Stimulated activated CD4-positive, alpha-beta T cell treated with anti-CD3 and anti-CD28 coated beads, Interleukin-12 subunit alpha, Interleukin-12 subunit beta, amount 100 ng/mL, for 4 hours (primary cell): ENCODE data around the gene SPPL2B.

Experiments used
- DNase-seq: peaks from one replicate; pipeline ENCODE4 v3.0.0-alpha.2; 2020

SPPL2B gene

GRCh38 chr19:2302319-2303210 lies 25.9 kb upstream of the SPPL2B start:
- DNase-seq, result no peak

GRCh38 chr19:2303211-2303798 lies 25.2 kb upstream of the SPPL2B start:
- no peak for DNase-seq

- no peak for DNase-seq
Observed at GRCh38 chr19:2305452-2306280, 22.8 kb upstream of the SPPL2B start.

DNA sequence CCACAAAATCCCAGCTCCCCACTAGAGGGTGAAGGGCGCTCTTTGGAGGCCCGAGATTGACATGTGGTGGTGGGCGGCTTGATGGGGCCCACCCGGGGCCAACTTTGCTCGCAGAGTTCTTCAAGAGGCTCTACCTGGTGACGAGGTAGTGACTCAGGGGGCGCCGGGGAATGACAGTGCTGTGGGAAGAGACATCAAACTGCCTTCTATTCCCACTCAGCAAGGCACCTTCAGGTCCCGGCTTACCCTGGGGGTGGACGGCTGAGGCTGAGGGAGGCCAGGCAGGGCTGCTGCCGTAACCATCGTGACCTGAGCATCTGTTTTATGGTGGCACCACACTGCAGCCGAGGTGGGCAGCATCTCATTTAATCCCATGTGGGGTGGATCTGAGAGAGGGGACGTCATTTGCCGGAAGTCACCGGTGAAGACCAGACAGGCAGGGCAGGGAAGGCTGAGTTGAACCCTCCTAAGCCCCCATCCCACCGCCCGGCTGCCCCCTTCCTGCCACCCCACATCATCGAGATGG lies 22.1 kb upstream of the SPPL2B start:
- DNase-seq, result no peak

DNA sequence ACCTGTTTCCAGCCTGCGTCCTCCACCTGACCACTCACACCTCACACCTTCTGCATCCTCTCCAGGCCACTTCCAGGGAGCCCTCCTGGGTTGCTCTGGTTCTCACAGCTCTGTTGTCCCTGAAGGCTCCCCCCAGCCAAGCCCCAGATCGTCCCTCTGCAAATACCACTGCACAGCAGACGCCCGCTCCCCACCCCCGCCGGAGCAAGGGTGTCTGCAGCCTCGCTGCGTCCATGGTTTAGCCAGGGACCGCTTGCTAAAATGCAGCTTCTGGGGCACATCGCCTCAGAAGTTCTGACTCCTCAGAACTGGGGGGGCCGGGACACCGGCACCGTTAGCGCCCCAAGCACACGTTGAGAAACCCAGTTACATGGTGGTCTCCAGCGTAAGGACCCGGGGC lies 21.5 kb upstream of the SPPL2B start:
- no peak for DNase-seq

DNA sequence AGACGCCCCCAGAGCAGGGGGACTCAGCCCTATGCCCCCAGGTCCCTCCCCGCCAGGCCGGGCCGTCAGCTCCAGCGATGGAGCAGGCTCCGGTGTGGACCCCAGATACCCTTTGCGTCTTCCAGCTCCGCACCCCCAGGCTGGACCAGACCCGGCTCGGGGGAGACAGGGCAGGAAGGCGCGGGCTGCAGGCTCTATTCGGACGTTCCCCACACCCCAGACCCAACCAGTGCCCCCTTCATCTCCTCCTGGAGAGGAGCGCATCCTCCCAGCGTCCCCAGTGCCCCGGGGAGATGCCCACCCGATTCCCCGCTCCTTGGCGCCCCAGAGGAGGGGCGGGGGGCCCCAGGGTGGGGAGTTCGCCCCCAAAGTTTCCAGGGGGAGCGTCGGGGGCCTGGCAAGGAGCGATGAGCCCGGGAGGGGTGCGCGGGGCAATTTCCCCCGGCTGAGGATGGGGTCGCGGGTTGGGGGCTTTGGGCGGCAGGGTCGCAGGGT lies 20.9 kb upstream of the SPPL2B start:
- DNase-seq, result no peak

- DNase-seq, result no peak
Observed at GRCh38 chr19:2308114-2308556, 20.3 kb upstream of the SPPL2B start, which contains the start of gene LINGO3. LINGO3 (minus strand) TSS chr19:2308154; CDS start chr19:2291776, 16,378 bp downstream.

DNA sequence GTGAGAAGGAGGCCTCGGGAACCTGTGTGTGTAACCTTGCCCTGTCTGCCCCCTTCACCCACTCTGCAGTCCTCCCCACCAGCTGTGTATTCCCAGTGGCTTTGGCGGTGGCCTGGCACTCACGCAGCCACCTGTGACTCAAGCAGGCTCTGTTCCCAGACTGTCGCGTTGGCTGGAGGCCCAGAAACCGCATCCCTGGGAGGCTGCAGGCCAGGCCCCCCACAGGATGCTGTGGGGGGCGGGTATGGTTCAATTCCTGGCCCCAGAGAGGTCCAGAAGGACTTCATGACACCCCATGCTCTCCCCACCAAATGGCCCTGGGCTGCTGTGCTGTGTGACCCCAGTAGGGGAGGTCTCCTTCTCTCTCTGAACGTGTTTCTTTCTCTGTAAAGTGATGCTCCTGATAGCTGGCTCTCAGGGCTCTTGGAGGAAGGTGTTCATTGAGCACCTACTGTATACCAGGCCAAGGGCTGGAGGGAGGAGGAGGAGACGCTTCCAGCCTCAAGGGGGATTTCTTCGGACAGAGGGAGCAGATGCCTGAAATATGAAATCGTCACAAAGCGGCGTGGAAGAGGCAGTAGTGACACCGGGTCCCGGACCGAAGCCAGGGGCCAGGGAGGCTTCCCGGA lies 18.6 kb upstream of the SPPL2B start:
- DNase-seq, result no peak

- no peak for DNase-seq
Observed at GRCh38 chr19:2311093-2311492, 17.4 kb upstream of the SPPL2B start.

DNA sequence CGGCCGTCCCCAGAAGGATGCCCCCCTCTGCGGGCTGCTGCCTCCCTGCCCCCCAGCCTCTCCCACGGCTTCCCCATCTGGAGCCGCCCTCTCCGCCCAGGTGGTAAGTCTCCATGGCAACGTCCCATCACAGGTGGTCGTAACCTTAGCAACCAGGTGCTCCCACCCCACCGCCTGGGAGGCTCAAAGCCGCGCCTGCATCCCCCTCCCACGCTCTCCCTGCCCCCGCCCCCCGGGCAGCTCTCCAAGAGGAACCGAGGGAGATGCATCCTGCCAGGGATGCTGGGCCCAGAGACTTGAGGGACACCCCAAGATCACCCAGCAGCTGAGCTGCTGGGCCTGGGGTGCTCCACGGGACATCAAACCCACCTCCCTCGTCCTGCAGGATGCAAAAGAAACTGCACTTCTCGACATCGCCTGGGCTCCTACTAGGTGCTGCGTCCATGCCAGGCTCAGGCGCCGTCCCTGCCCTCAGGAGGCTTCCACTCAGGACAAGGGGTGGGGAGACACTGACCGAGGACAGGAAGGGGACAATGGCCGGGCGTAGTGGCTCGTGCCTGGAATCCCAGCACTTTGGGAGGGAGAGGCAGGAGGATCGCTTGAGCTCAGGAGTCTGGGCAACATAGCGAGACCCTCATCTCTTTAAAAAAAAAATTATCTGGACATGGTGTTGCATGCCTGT lies 15.5 kb upstream of the SPPL2B start:
- DNase-seq, result no peak

- no peak for DNase-seq
Observed at GRCh38 chr19:2315121-2315817, 13.2 kb upstream of the SPPL2B start.

DNA sequence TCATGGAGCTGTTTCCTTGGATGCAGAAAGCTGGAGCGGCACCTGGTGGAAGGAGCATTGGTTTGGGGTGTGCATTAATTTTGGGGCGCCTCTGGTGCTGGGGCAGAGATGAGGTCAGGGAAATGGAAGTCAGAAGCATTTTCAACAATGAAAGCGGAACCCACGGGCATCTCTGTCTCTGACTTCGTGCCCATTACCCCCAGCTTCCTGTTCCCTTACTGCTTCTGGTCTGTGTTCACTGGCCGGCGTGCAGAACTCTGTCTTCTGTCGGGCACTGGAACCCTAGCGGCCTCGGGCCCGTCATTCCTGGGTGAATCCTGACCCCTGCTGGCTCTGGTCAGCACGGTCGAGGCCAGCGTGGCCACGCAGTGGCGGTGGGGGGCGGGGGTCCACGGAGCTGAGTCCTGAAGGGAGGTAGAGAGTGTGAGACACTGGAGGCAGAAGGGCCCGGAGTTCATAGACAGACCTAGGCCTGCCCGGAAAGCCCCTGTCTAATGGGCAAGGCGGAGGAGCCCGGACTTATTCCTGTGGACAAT lies 12.6 kb upstream of the SPPL2B start:
- DNase-seq, result no peak

GRCh38 chr19:2317300-2317699 lies 11.2 kb upstream of the SPPL2B start:
- no peak for DNase-seq

GRCh38 chr19:2317756-2318155 lies 10.7 kb upstream of the SPPL2B start:
- DNase-seq, result no peak

DNA sequence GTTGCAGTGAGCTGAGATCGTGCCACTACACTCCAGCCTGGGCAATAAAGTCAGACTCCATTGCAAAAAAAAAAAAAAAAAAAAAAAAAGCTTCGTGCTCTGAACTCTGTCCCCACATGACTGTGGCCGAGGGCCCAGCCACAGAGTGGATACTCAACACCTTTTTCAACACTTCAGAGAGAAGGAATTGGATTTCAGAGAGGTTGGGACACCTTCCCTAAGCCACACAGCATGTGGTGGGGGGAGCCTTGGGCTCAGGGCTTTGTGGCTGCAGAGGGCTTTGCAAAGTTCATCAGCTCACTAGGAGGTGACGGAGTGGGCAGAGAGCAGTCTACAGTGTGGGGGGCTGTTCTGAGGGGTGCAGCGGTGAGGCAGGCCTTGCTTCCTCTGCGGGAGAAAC lies 9.6 kb upstream of the SPPL2B start:
- DNase-seq, result no peak

- DNase-seq, result no peak
Observed at GRCh38 chr19:2319551-2319950, 8.9 kb upstream of the SPPL2B start.

DNA sequence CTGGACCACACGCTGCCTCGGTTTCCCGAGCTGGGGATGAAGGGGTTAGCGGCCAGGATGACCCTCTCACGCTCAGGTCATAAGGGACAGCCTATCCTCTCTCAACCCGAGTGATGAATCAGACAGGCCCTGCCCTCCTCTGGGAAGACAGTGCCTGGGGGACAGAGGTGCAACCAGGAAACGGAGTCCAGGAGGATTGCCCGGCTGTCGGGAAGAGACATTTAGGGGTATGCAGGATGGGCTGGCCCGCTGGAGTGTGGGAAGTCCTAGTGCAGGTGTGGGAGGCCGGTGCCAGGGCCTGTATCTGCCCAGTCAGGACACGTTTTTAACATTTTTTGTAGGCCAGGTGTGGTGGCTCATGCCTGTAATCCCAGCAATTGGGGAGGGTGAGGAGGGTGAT lies 8.4 kb upstream of the SPPL2B start:
- DNase-seq, result no peak

DNA sequence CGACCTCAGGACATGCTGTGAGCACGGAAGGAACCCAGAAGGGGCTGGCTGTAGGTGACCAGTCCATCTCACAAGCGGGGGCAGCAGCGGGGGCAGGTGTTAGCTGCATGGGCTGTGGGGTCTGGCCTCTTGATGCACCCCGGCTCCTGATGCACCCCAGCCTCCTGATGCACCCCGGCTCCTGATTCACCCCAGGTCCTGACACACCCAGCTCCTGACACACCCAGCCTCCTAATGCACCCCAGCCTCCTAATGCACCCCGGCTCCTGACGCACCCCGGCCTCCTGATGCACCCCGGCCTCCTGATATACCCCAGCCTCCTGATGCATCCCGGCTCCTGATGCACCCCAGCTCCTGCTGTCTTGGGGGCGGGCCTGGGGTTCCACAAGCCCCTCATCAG lies 7.5 kb upstream of the SPPL2B start:
- DNase-seq, result no peak

- DNase-seq, result no peak
Observed at GRCh38 chr19:2321565-2322283, 6.8 kb upstream of the SPPL2B start.

- no peak for DNase-seq
Observed at GRCh38 chr19:2323707-2324106, 4.8 kb upstream of the SPPL2B start.
